Measurements from ENCODE around the gene ZSCAN31. TPM values are rescaled to one million over a fixed set of nuclear protein-coding genes. Genes with fewer than 3 reads are reported as not detected.
"Not testable (repeated sequence)": the region's sequence is repeated elsewhere in the genome, so short reads cannot be mapped to it uniquely, and the experiment has no call there.

ZSCAN31 gene
- total RNA-seq, 1 donor from 2014 or later: 1.2 TPM

GRCh38 chr6:28360961-28361360, 25.0 kb upstream of the ZSCAN31 start:
- no peaks in the 10 kb centered on the region for H3K9me3 Mint-ChIP-seq
- H3K4me1 Mint-ChIP-seq (ENCODE audit: low read depth): peaks cover 5% of the 10 kb centered on the region
- peaks cover 13% of the 10 kb centered on the region for H3K36me3 Mint-ChIP-seq (ENCODE audit: low read depth)
- no peaks in the 10 kb centered on the region for H3K27me3 Mint-ChIP-seq (ENCODE audit: insufficient read depth)
- intact Hi-C loops (cut with micrococcal nuclease): no loop called here
- H3K4me3 Mint-ChIP-seq: no peak overlapping the region
- no peak overlapping the region for H3K27ac Mint-ChIP-seq
- no peak for DNase-seq (ENCODE audit: low spot score)

- H3K36me3 Mint-ChIP-seq (ENCODE audit: low read depth); DNase-seq (ENCODE audit: low spot score); H3K9me3 Mint-ChIP-seq; H3K27me3 Mint-ChIP-seq (ENCODE audit: insufficient read depth); H3K27ac Mint-ChIP-seq; H3K4me3 Mint-ChIP-seq: not testable (repeated sequence)
- peaks cover 13% of the 10 kb centered on the region for H3K4me1 Mint-ChIP-seq (ENCODE audit: low read depth)
- intact Hi-C loops (cut with micrococcal nuclease): loop anchor here (10.0 kb wide), 1 partner anchor 1175 kb away; no protein-coding TSS in a partner anchor
Measured at GRCh38 chr6:28359562-28359961, 23.6 kb upstream of the ZSCAN31 start.

DNA sequence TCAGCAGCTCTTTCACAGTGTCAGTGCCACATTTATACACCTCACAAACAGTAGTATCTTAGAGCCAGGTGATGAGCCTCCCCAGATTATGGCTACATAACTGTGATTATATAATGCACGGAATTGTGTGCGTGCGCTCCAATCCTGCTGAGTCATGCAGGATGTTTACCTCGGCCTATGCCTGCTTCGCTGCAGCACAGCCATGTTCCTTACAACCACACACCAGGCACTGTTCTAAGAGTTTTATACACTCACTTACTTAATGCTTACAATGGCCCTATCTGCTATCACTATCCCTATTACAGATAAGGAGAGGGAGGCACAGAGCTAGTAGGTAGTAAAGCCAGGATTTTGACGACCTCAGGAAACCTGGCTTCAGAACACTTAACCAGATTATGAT, 21.1 kb upstream of the ZSCAN31 start:
- H3K4me1 Mint-ChIP-seq (ENCODE audit: low read depth): peaks cover 17% of the 10 kb centered on the region
- DNase-seq (ENCODE audit: low spot score): no peak
- intact Hi-C loops (cut with micrococcal nuclease): loop anchor here (2.0 to 10.0 kb wide), 2 partner anchors 454 to 1172 kb away; no protein-coding TSS in a partner anchor
- peaks cover 6% of the 10 kb centered on the region for H3K36me3 Mint-ChIP-seq (ENCODE audit: low read depth)
- H3K4me3 Mint-ChIP-seq: no peak overlapping the region
- no peaks in the 10 kb centered on the region for H3K9me3 Mint-ChIP-seq
- no peak overlapping the region for H3K27ac Mint-ChIP-seq
- H3K27me3 Mint-ChIP-seq (ENCODE audit: insufficient read depth): no peaks in the 10 kb centered on the region

DNA sequence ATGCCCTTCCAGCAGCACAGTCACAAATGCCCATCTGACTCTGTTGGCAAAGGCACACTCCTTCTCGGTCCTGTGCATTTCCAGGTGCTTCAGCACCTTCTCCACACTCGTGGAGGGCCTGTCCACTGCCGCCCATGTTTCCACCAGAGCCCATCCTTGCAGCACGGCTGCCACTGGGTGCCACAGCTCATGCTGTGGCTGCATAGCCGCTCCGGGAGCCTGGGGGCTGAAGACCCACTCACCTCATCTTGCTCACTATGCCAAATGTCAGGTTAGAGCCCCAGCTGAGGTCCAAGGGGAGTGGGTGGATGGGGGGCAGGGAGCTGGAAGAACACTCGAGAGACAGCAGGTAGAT, 20.7 kb upstream of the ZSCAN31 start:
- H3K27ac Mint-ChIP-seq: no peak overlapping the region
- H3K4me3 Mint-ChIP-seq: no peak overlapping the region
- no peak for DNase-seq (ENCODE audit: low spot score)
- intact Hi-C loops (cut with micrococcal nuclease): loop anchor here (1.0 to 10.0 kb wide), 6 partner anchors 87 to 1172 kb away; no protein-coding TSS in a partner anchor
- peaks cover 6% of the 10 kb centered on the region for H3K36me3 Mint-ChIP-seq (ENCODE audit: low read depth)
- no peaks in the 10 kb centered on the region for H3K27me3 Mint-ChIP-seq (ENCODE audit: insufficient read depth)
- peaks cover 19% of the 10 kb centered on the region for H3K4me1 Mint-ChIP-seq (ENCODE audit: low read depth)
- no peaks in the 10 kb centered on the region for H3K9me3 Mint-ChIP-seq

DNA sequence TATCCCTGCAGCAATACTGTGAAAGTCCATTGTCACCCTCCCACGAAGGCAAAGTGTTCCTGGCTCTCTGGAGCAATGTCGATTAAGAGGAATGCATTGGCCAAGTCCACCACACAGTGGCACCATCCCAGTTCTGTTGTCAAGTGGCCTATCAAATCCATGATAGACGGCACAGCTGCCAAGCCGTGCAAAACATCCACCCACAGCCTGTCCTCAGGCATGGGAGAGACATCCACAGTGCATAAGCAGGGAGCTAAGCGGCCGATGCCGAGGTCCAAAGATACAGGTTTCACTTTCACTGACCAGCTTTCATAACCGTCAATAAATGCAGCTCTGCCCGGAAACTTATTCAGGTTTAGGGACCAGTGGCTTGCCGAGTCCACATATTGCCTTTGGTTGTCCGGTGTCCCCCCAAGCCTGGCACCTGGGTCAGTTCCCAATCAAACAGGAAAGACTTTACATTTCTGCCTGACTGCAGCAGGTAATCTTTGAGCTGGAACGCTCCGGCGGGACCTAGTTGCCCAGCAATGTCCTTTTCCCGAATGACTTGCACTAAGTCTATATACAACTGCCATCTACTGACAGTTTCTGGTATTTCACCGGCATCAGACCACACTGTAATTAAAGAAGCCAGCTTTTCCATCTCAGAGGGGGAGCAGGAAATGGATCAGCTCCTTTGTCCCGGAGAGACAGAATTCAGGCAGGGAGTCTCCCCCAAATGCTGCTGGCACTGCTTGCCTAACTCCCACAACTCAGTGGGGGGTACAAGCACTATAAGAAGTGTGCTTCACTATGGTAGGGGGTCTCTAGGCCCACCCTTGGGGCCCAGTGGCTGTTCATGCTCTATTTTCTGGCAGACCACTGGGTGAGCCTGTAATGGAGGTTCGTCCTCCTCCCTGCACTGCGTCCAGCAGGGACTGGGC, 20.1 kb upstream of the ZSCAN31 start:
- DNase-seq (ENCODE audit: low spot score): peak; percentile 48
- intact Hi-C loops (cut with micrococcal nuclease): loop anchor here (1.0 to 10.0 kb wide), 6 partner anchors 87 to 1171 kb away; no protein-coding TSS in a partner anchor
- Mint-ChIP-seq H3K9me3 (no peaks in the 10 kb centered on the region), H3K27me3 (ENCODE audit: insufficient read depth) (no peaks in the 10 kb centered on the region), H3K27ac (peak overlapping the region; percentile 72), H3K4me1 (ENCODE audit: low read depth) (peaks cover 25% of the 10 kb centered on the region), H3K4me3 (peak overlapping the region; percentile 86), H3K36me3 (ENCODE audit: low read depth) (peaks cover 6% of the 10 kb centered on the region)

GRCh38 chr6:28354688-28355554, 19.0 kb upstream of the ZSCAN31 start:
- no peak for DNase-seq (ENCODE audit: low spot score)
- H3K27me3 Mint-ChIP-seq (ENCODE audit: insufficient read depth): no peaks in the 10 kb centered on the region
- no peak overlapping the region for H3K27ac Mint-ChIP-seq
- H3K36me3 Mint-ChIP-seq (ENCODE audit: low read depth): peaks cover 6% of the 10 kb centered on the region
- no peaks in the 10 kb centered on the region for H3K9me3 Mint-ChIP-seq
- H3K4me3 Mint-ChIP-seq: peak overlapping the region; percentile 86
- H3K4me1 Mint-ChIP-seq (ENCODE audit: low read depth): peaks cover 35% of the 10 kb centered on the region
- intact Hi-C loops (cut with micrococcal nuclease): loop anchor here (5.0 to 10.0 kb wide), 2 partner anchors 143 to 1170 kb away; no protein-coding TSS in a partner anchor

GRCh38 chr6:28353981-28354676, 18.2 kb upstream of the ZSCAN31 start:
- DNase-seq (ENCODE audit: low spot score): no peak
- intact Hi-C loops (cut with micrococcal nuclease): loop anchor here (5.0 to 10.0 kb wide), 2 partner anchors 142 to 1169 kb away; no protein-coding TSS in a partner anchor
- Mint-ChIP-seq H3K4me3 (no peak overlapping the region), H3K27me3 (ENCODE audit: insufficient read depth) (no peaks in the 10 kb centered on the region), H3K27ac (no peak overlapping the region), H3K9me3 (no peaks in the 10 kb centered on the region), H3K36me3 (ENCODE audit: low read depth) (peaks cover 6% of the 10 kb centered on the region), H3K4me1 (ENCODE audit: low read depth) (peaks cover 40% of the 10 kb centered on the region)

- DNase-seq (ENCODE audit: low spot score): no peak
- Mint-ChIP-seq H3K4me1 (ENCODE audit: low read depth) (peaks cover 40% of the 10 kb centered on the region), H3K27me3 (ENCODE audit: insufficient read depth) (no peaks in the 10 kb centered on the region), H3K4me3 (no peak overlapping the region), H3K27ac (no peak overlapping the region), H3K9me3 (no peaks in the 10 kb centered on the region), H3K36me3 (ENCODE audit: low read depth) (peaks cover 5% of the 10 kb centered on the region)
- intact Hi-C loops (cut with micrococcal nuclease): loop anchor here (5.0 to 10.0 kb wide), 2 partner anchors 141 to 1169 kb away; no protein-coding TSS in a partner anchor
Measured at GRCh38 chr6:28353356-28353755, 17.4 kb upstream of the ZSCAN31 start.

DNA sequence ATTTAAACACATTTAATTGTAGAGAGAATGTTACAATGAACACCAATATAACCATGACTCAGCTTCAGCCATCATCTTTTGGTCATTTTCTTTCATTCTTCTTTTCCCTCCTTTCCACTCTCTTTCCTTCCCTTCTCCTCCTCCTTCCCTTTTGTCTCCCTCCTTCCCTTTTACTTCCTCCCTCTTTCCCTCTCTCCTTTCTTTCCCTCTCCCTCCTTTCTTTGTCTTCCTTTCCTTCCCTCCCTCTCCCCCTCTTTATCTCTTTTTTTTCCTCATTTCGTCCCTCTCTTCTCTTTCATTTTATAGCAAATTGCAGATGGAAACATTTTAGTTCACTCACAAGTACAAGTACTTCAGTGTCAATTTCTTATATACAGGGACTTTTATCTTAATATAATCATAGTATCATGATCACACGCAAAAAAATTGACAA, 15.6 kb upstream of the ZSCAN31 start:
- peak overlapping the region; percentile 98 for H3K4me3 Mint-ChIP-seq
- intact Hi-C loops (cut with micrococcal nuclease): loop anchor here (5.0 to 10.0 kb wide), 2 partner anchors 139 to 1167 kb away; no protein-coding TSS in a partner anchor
- no peak overlapping the region for H3K27ac Mint-ChIP-seq
- no peaks in the 10 kb centered on the region for H3K9me3 Mint-ChIP-seq
- peaks cover 10% of the 10 kb centered on the region for H3K27me3 Mint-ChIP-seq (ENCODE audit: insufficient read depth)
- H3K36me3 Mint-ChIP-seq (ENCODE audit: low read depth): peaks cover 5% of the 10 kb centered on the region
- peaks cover 40% of the 10 kb centered on the region for H3K4me1 Mint-ChIP-seq (ENCODE audit: low read depth)
- DNase-seq (ENCODE audit: low spot score): no peak

GRCh38 chr6:28351087-28351486, 15.1 kb upstream of the ZSCAN31 start:
- Mint-ChIP-seq H3K4me1 (ENCODE audit: low read depth) (peaks cover 37% of the 10 kb centered on the region), H3K4me3 (peak overlapping the region; percentile 98), H3K27me3 (ENCODE audit: insufficient read depth) (peaks cover 10% of the 10 kb centered on the region), H3K9me3 (no peaks in the 10 kb centered on the region), H3K36me3 (ENCODE audit: low read depth) (peaks cover 5% of the 10 kb centered on the region), H3K27ac (no peak overlapping the region)
- no peak for DNase-seq (ENCODE audit: low spot score)
- intact Hi-C loops (cut with micrococcal nuclease): loop anchor here (5.0 to 10.0 kb wide), 2 partner anchors 139 to 1166 kb away; no protein-coding TSS in a partner anchor

- peaks cover 16% of the 10 kb centered on the region for H3K27me3 Mint-ChIP-seq (ENCODE audit: insufficient read depth)
Measured at GRCh38 chr6:28349892-28350737, 14.2 kb upstream of the ZSCAN31 start, which contains the start of gene ZKSCAN3. ZKSCAN3 (plus strand) TSS chr6:28349947; CDS start chr6:28359587, 9,640 bp downstream.

More at GRCh38 chr6:28349892-28350737, 14.2 kb upstream of the ZSCAN31 start, which contains the start of gene ZKSCAN3:
- peak; percentile 84 for DNase-seq (ENCODE audit: low spot score)
- Mint-ChIP-seq H3K36me3 (ENCODE audit: low read depth) (peaks cover 5% of the 10 kb centered on the region), H3K4me3 (peak within 1 kb of the TSS; percentile 98), H3K4me1 (ENCODE audit: low read depth) (peaks cover 28% of the 10 kb centered on the region), H3K27ac (peak within 1 kb of the TSS; percentile 91), H3K9me3 (no peaks in the 10 kb centered on the region)
- intact Hi-C loops (cut with micrococcal nuclease): loop anchor here (1.0 to 10.0 kb wide), 8 partner anchors 15 to 1165 kb away; partner anchors contain the start of genes ZKSCAN4, ZNF165, ZSCAN12 and ZSCAN23
